ENCODE results near the gene FGD3.

- TF ChIP-seq FOXK2 (IDR thresholded peaks at IDR 0.05) (no peak), FOXM1 (IDR thresholded peaks at IDR 0.05; ENCODE audit: borderline replicate concordance) (no peak), NFRKB (IDR thresholded peaks at IDR 0.05) (no peak), SP1 (IDR thresholded peaks at IDR 0.05) (no peak), HDGF (IDR thresholded peaks at IDR 0.05; ENCODE audit: borderline replicate concordance) (no peak), LEF1 (IDR thresholded peaks at IDR 0.05; ENCODE audit: borderline replicate concordance) (no peak), SUZ12 (IDR thresholded peaks at IDR 0.05) (no peak), ELF4 (IDR thresholded peaks at IDR 0.05) (no peak), FOXA1 (IDR thresholded peaks at IDR 0.05) (no peak), BHLHE40 (IDR thresholded peaks at IDR 0.05; ENCODE audit: borderline replicate concordance) (no peak), TARDBP (IDR thresholded peaks at IDR 0.05) (no peak)
- TF ChIP-seq, protein P1, sequence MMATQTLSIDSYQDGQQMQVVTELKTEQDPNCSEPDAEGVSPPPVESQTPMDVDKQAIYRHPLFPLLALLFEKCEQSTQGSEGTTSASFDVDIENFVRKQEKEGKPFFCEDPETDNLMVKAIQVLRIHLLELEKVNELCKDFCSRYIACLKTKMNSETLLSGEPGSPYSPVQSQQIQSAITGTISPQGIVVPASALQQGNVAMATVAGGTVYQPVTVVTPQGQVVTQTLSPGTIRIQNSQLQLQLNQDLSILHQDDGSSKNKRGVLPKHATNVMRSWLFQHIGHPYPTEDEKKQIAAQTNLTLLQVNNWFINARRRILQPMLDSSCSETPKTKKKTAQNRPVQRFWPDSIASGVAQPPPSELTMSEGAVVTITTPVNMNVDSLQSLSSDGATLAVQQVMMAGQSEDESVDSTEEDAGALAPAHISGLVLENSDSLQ (IDR thresholded peaks at IDR 0.05): no peak
Measured at GRCh38 chr9:92971776-92972175, 24.5 kb downstream of the FGD3 start.

Data from HEK293T (cell line).